ENCODE data around the gene SANBR.

DNA sequence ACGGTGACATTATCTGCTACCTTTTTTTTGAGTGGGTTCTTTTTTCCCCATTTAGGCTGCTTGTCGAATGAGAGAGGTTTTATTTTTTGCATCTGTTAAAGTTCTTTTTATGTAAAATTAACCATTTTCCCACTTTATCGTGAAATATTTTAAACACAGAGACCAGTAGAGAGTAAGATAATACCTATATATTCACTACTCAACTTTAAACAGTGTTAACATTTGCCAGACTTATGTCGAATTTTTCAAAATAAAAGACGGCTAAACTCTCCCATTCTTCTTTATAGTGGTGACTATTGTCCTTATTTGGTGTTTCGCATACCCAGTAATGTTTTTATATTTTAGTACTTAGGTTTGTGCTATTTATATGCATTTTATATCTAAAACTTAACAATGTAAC is 46.9 kb upstream of the SANBR start:
- TF ChIP-seq POLR2AphosphoS5 (IDR thresholded peaks at IDR 0.05; ENCODE audit: low read depth, low read length) (no peak), POLR2A (IDR thresholded peaks at IDR 0.05; ENCODE audit: low read depth, low read length) (no peak), SPI1 (IDR thresholded peaks at IDR 0.05; ENCODE audit: low read depth, low read length) (no peak)

Data from GM12891 (cell line).